WTC11 (cell line): ENCODE measurements around the gene HECTD3. TPM values are rescaled to one million over a fixed set of nuclear protein-coding genes. Genes with fewer than 3 reads are reported as not detected.

ENCODE experiments used
- ATAC-seq: fragments of 200-7000 bp; cut with Tn5 transposase; 2 replicates; pipeline ENCODE4 v1.10.0; 2021; ENCODE audit warnings: mild to moderate bottlenecking, moderate library complexity
- CTCF ChIA-PET: fragments of 300-600 bp; sonication (Branson Sonifier 250); formaldehyde crosslinking; loops from one replicate; lab custom pipeline; 2021; ENCODE audit warnings: antibody characterized with exemption; lab: Charles Lee
- POLR2A ChIA-PET: fragments of 350-600 bp; sonication (Branson Sonifier 250); formaldehyde crosslinking; loops from one replicate; lab custom pipeline; 2021; ENCODE audit warnings: antibody characterized with exemption; lab: Charles Lee
- DNase-seq: peaks from one replicate; pipeline ENCODE4 v3.0.0; 2021; ENCODE audit warnings: low spot score
- H3K27ac Mint-ChIP-seq: 2 replicates; pipeline ENCODE4 v1.8.0; 2021; ENCODE audit warnings: mixed read lengths
- H3K27me3 Mint-ChIP-seq: 2 replicates; pipeline ENCODE4 v1.8.0; 2021; ENCODE audit warnings: low read depth, mild to moderate bottlenecking, moderate library complexity, mixed read lengths
- H3K36me3 Mint-ChIP-seq: 2 replicates; pipeline ENCODE4 v1.8.0; 2021; ENCODE audit warnings: mixed read lengths
- H3K4me1 Mint-ChIP-seq: 2 replicates; pipeline ENCODE4 v1.8.0; 2022; ENCODE audit warnings: mixed read lengths
- H3K4me3 Mint-ChIP-seq: 2 replicates; pipeline ENCODE4 v1.8.0; 2021; ENCODE audit warnings: mild to moderate bottlenecking, moderate library complexity, mixed read lengths
- H3K9me3 Mint-ChIP-seq: 2 replicates; pipeline ENCODE4 v1.8.0; 2021; ENCODE audit warnings: mixed read lengths
- CDX4 ChIP-seq: fragments of 250-450 bp; sonication (Bioruptor Pico); IDR thresholded peaks from 2 replicates; pipeline ENCODE4 v1.9.0; 2021; ENCODE audit warnings: moderate library complexity, mild to moderate bottlenecking, inconsistent platforms, borderline replicate concordance
- E2F4 ChIP-seq: sonication (generic); formaldehyde crosslinking; IDR thresholded peaks from 2 replicates; pipeline ENCODE4 v1.8.1; 2022; ENCODE audit warnings: low read depth, mild to moderate bottlenecking, moderate library complexity, missing genetic modification reagents, borderline replicate concordance
- E2F5 ChIP-seq: sonication (generic); formaldehyde crosslinking; IDR thresholded peaks from 2 replicates; pipeline ENCODE4 v1.8.1; 2022; ENCODE audit warnings: mild to moderate bottlenecking, moderate library complexity, missing genetic modification reagents
- ERG ChIP-seq: fragments of 250-450 bp; sonication (Bioruptor Pico); IDR thresholded peaks from 2 replicates; pipeline ENCODE4 v1.8.0; 2021; ENCODE audit warnings: mild to moderate bottlenecking
- GABPB1 ChIP-seq: sonication (generic); formaldehyde crosslinking; IDR thresholded peaks from 2 replicates; pipeline ENCODE4 v1.8.1; 2023; ENCODE audit warnings: mild to moderate bottlenecking, missing genetic modification reagents
- GRHL2 ChIP-seq: fragments of 250-450 bp; sonication (Bioruptor Pico); IDR thresholded peaks from 2 replicates; pipeline ENCODE4 v1.8.0; 2022; ENCODE audit warnings: mild to moderate bottlenecking, moderate library complexity; ENCODE audit not compliant: insufficient replicate concordance, severe bottlenecking
- GTF2I ChIP-seq: fragments of 250-450 bp; sonication (Bioruptor Pico); conservative IDR thresholded peaks from 2 replicates; pipeline ENCODE4 v1.4.0; 2021; ENCODE audit warnings: mild to moderate bottlenecking
- JAZF1 ChIP-seq: fragments of 250-450 bp; sonication (Bioruptor Pico); IDR thresholded peaks from 2 replicates; pipeline ENCODE4 v1.9.0; 2021; ENCODE audit warnings: moderate library complexity, mild to moderate bottlenecking, inconsistent platforms
- JUN ChIP-seq: sonication (generic); formaldehyde crosslinking; IDR thresholded peaks from 2 replicates; pipeline ENCODE4 v1.8.0; 2023; ENCODE audit warnings: mild to moderate bottlenecking, missing genetic modification reagents
- MLX ChIP-seq: sonication (generic); formaldehyde crosslinking; IDR thresholded peaks from 2 replicates; pipeline ENCODE4 v1.8.1; 2023; ENCODE audit warnings: mild to moderate bottlenecking, missing genetic modification reagents, moderate library complexity
- NR1H2 ChIP-seq: sonication (generic); formaldehyde crosslinking; IDR thresholded peaks from 2 replicates; pipeline ENCODE4 v1.9.0; 2021; ENCODE audit warnings: mild to moderate bottlenecking, moderate library complexity, missing genetic modification reagents
- PRRX2 ChIP-seq: fragments of 250-450 bp; sonication (Bioruptor Pico); IDR thresholded peaks from 2 replicates; pipeline ENCODE4 v1.8.0; 2021; ENCODE audit warnings: mild to moderate bottlenecking
- SOX15 ChIP-seq: fragments of 250-450 bp; sonication (Bioruptor Pico); IDR thresholded peaks from 2 replicates; pipeline ENCODE4 v1.9.0; 2021; ENCODE audit warnings: mild to moderate bottlenecking
- SP1 ChIP-seq: sonication (generic); formaldehyde crosslinking; conservative IDR thresholded peaks from 2 replicates; pipeline ENCODE4 v1.8.1; 2022; ENCODE audit warnings: missing genetic modification reagents
- STAT6 ChIP-seq: sonication (generic); formaldehyde crosslinking; conservative IDR thresholded peaks from 2 replicates; pipeline ENCODE4 v1.8.1; 2023; ENCODE audit warnings: mild to moderate bottlenecking, low read depth, missing genetic modification reagents, moderate library complexity
- USF2 ChIP-seq: sonication (generic); formaldehyde crosslinking; IDR thresholded peaks from 2 replicates; pipeline ENCODE4 v1.8.1; 2023; ENCODE audit warnings: mild to moderate bottlenecking, missing genetic modification reagents, moderate library complexity
- ZNF138 ChIP-seq: sonication (generic); formaldehyde crosslinking; conservative IDR thresholded peaks from 2 replicates; pipeline ENCODE4 v1.8.1; 2022; ENCODE audit warnings: mild to moderate bottlenecking, moderate library complexity, missing genetic modification reagents
- ZNF317 ChIP-seq: sonication (generic); formaldehyde crosslinking; IDR thresholded peaks from 2 replicates; pipeline ENCODE4 v1.8.1; 2023; ENCODE audit warnings: low read depth, mild to moderate bottlenecking, moderate library complexity, missing genetic modification reagents, borderline replicate concordance
- total RNA-seq: library from RNA; stranded (reverse); gene quantifications from 3 replicates; pipeline ENCODE4 v1.2.3, GENCODE V29; 2021

HECTD3 gene
- total RNA-seq, 1 experiment from 2014 or later, result 39.5 TPM

- TF ChIP-seq E2F4 (CRISPR knock-in tag) (no peak), USF2 (CRISPR knock-in tag) (no peak), NR1H2 (CRISPR knock-in tag) (no peak), ZNF317 (CRISPR knock-in tag) (no peak), ZNF138 (CRISPR knock-in tag) (no peak), SP1 (CRISPR knock-in tag) (no peak), SOX15 (CRISPR knock-in tag) (no peak), E2F5 (CRISPR knock-in tag) (no peak), GABPB1 (no peak), JAZF1 (no peak)
Observed at GRCh38 chr1:45033356-45033755, 22.2 kb upstream of the HECTD3 start (continued).

GRCh38 chr1:45032837-45033236, 21.7 kb upstream of the HECTD3 start:
- Mint-ChIP-seq H3K27ac (no peak overlapping the region), H3K4me3 (no peak overlapping the region), H3K9me3 (no peaks in the 10 kb centered on the region), H3K36me3 (no peaks in the 10 kb centered on the region), H3K4me1 (no peaks in the 10 kb centered on the region), H3K27me3 (no peaks in the 10 kb centered on the region)
- ATAC-seq (no peak), DNase-seq (no peak)
- no peak for TF ChIP-seq STAT6 (CRISPR knock-in tag)
- no peak for TF ChIP-seq MLX (CRISPR knock-in tag)
- TF ChIP-seq ERG, result no peak
- TF ChIP-seq CDX4 (CRISPR knock-in tag), result no peak
- no peak for TF ChIP-seq PRRX2 (CRISPR knock-in tag)
- TF ChIP-seq JUN (CRISPR knock-in tag), result no peak
- no peak for TF ChIP-seq GTF2I (CRISPR knock-in tag)
- TF ChIP-seq GRHL2 (CRISPR knock-in tag), result no peak
- POLR2A ChIA-PET, result no interaction called here
- CTCF ChIA-PET, result interaction anchor here (1.5 kb wide), 1 partner anchor 14 kb away, joined by 6 read pairs; no protein-coding TSS in a partner anchor
